Measurements from ENCODE around the gene HSF5. TPM values are rescaled to one million over a fixed set of nuclear protein-coding genes. Genes with fewer than 3 reads are reported as not detected.
A peak's percentile ranks its signal among the peaks of the same experiment; 100 is the strongest.

HSF5 gene
- total RNA-seq, 1 experiment from 2014 or later: not detected

DNA sequence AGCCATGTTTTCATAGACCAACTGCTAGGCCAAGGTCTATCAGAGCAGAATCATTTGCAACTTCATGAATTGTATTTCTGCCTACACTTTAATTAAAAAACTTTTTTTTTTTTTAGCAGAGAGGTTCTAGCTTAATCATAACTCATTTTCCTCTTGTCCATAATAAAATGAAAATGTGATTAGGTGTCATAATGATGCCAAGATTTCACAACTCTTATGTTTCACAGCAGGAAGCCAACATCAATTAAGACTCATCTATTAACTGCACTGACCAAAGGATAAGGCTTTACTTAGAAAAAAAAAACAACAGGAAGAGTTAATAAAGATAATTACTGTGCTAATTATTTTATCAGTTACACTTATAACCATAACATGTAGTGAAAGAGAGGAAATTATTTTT lies 52.0 kb downstream of the HSF5 start:
- Histone ChIP-seq H3K9ac (ENCODE audit: low read length) (no peak overlapping the region), H3K9me2 (ENCODE audit: insufficient read depth) (no peaks in the 10 kb centered on the region), H3K4me1 (ENCODE audit: control insufficient read depth in 1 of 2, insufficient read depth in 2 of 2, low read length in 2 of 2) (no peaks in the 10 kb centered on the region), H3K4me2 (ENCODE audit: low read length) (no peak overlapping the region), H3K9me3 (ENCODE audit: control insufficient read depth in 1 of 2, insufficient read depth in 1 of 2, low read depth in 1 of 2, low read length in 2 of 2) (no peaks in the 10 kb centered on the region), H3K27me3 (ENCODE audit: insufficient read depth, low read length) (no peaks in the 10 kb centered on the region), H3K27ac (ENCODE audit: low read depth, low read length) (no peak overlapping the region), H2AFZ (ENCODE audit: low read depth, low read length, poor library complexity, severe bottlenecking) (no peak overlapping the region), H3K79me2 (ENCODE audit: insufficient read depth, low read length) (no peaks in the 10 kb centered on the region), H3K4me3 (replicated peaks in 1 of 2; ENCODE audit: low read depth in 1 of 2, low read length in 2 of 2) (no peak overlapping the region), H4K20me1 (ENCODE audit: insufficient read depth) (no peaks in the 10 kb centered on the region), H3K36me3 (ENCODE audit: control insufficient read depth in 1 of 2, insufficient read depth in 2 of 2, low read length in 2 of 2) (no peaks in the 10 kb centered on the region)
- ATAC-seq (no peak), DNase-seq (ENCODE audit: low read depth, low spot score) (no peak)
- CTCF ChIA-PET: interaction anchor here (1.6 to 4.6 kb wide), 2 partner anchors 9 to 119 kb away, joined by 7 to 61 read pairs; no protein-coding TSS in a partner anchor
- POLR2A ChIA-PET: interaction anchor here (2.0 kb wide), 1 partner anchor 19 kb away, joined by 8 read pairs; the partner anchor contains the start of gene RNF43
- intact Hi-C loops (cut with micrococcal nuclease): no loop called here
- RAD21 ChIA-PET (ENCODE audit: low non-redundant PET in 1 of 2, low total read pairs in 2 of 2, uncharacterized antibody in 2 of 2, unreplicated experiment in 2 of 2): no interaction called here
- no TSS peak for BruUV-seq (replicated peaks)
- TF ChIP-seq CEBPB (IDR thresholded peaks at IDR 0.05; ENCODE audit: low read depth) (no peak), POLR2A (IDR thresholded peaks at IDR 0.05; ENCODE audit: borderline replicate concordance, extremely low read depth, insufficient read depth, insufficient read length) (no peak), YY1 (IDR thresholded peaks at IDR 0.05; ENCODE audit: extremely low read depth, insufficient replicate concordance, low read depth, low read length) (no peak), RAD21 (IDR thresholded peaks at IDR 0.05; ENCODE audit: low read depth) (no peak)

DNA sequence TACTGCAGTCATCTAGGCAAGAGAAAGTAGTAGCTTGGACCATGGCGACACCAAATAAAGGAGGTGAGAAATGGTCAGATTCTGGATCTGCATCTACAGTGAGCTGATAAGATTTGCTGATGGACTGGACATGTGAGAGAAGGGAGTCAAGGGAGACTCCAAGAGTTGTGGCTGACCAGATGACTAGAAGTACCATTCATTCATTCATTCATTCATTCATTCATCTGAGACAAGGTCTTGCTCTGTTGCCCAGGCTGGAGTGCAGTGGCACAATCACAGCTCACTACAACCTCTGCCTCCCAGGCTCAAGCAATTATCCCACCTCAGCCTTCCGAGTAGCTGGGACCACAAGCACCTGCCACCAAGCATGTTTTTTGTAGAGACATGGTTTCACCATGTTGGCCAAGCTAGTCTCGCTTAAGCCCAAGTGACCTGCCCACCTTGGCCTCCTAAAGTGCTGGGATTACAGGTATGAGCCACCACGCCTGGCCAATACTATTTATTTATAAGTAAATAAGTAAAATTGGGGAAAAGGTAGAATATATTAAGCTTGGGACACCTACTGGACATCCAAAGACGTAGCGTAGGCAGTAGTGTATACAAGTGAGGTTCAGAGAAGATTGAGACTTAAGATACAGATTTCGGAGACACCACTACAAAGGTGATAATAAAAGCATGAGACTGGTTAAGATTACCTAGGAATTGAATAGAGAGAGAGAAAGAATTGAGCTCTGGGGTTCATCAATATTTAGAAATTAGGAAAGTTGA lies 55.2 kb downstream of the HSF5 start:
- no peaks in the 10 kb centered on the region for H3K36me3 ChIP-seq (ENCODE audit: control insufficient read depth in 1 of 2, insufficient read depth in 2 of 2, low read length in 2 of 2)
- no peaks in the 10 kb centered on the region for H3K27me3 ChIP-seq (ENCODE audit: insufficient read depth, low read length)
- no peak for DNase-seq (ENCODE audit: low read depth, low spot score)
- ChIA-PET CTCF (interaction anchor here (0.8 to 4.6 kb wide), 8 partner anchors 10 to 129 kb away, joined by 3 to 61 read pairs (median 4); partner anchors contain the start of genes RNF43 and SUPT4H1), POLR2A (interaction anchor here (1.0 to 1.4 kb wide), 3 partner anchors 16 to 198 kb away, joined by 3 to 10 read pairs (median 3); partner anchors contain the start of gene RNF43), RAD21 (ENCODE audit: low non-redundant PET in 1 of 2, low total read pairs in 2 of 2, uncharacterized antibody in 2 of 2, unreplicated experiment in 2 of 2) (interaction anchor here (1.0 to 3.0 kb wide), 4 partner anchors 81 to 116 kb away, joined by 3 to 19 read pairs (median 6); partner anchors contain the start of gene SUPT4H1 (in 1 of the 2))
- peak overlapping the region; percentile 67 for H2AFZ ChIP-seq (ENCODE audit: low read depth, low read length, poor library complexity, severe bottlenecking)
- H3K4me1 ChIP-seq (ENCODE audit: control insufficient read depth in 1 of 2, insufficient read depth in 2 of 2, low read length in 2 of 2): peaks cover 11 to 13% of the 10 kb centered on the region in 2 experiments
- no TSS peak for BruUV-seq (replicated peaks)
- no peak overlapping the region for H3K4me2 ChIP-seq (ENCODE audit: low read length)
- no peak overlapping the region for H3K4me3 ChIP-seq (replicated peaks in 1 of 2; ENCODE audit: low read depth in 1 of 2, low read length in 2 of 2)
- H4K20me1 ChIP-seq (ENCODE audit: insufficient read depth): no peaks in the 10 kb centered on the region
- TF ChIP-seq FOSL1 (IDR thresholded peaks at IDR 0.05; ENCODE audit: low read depth): no peak
- TF ChIP-seq, protein P1, sequence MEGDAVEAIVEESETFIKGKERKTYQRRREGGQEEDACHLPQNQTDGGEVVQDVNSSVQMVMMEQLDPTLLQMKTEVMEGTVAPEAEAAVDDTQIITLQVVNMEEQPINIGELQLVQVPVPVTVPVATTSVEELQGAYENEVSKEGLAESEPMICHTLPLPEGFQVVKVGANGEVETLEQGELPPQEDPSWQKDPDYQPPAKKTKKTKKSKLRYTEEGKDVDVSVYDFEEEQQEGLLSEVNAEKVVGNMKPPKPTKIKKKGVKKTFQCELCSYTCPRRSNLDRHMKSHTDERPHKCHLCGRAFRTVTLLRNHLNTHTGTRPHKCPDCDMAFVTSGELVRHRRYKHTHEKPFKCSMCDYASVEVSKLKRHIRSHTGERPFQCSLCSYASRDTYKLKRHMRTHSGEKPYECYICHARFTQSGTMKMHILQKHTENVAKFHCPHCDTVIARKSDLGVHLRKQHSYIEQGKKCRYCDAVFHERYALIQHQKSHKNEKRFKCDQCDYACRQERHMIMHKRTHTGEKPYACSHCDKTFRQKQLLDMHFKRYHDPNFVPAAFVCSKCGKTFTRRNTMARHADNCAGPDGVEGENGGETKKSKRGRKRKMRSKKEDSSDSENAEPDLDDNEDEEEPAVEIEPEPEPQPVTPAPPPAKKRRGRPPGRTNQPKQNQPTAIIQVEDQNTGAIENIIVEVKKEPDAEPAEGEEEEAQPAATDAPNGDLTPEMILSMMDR (IDR thresholded peaks at IDR 0.05 in 2 of 3, conservative IDR thresholded peaks at IDR 0.05 in 1 of 3; ENCODE audit: borderline replicate concordance in 1 of 3, insufficient read depth in 1 of 3, low read depth in 2 of 3, low read length in 2 of 3): peak; percentile 48 to 67 (median 61)
- TF ChIP-seq RAD21 (IDR thresholded peaks at IDR 0.05; ENCODE audit: low read depth): peak; percentile 75
- H3K27ac ChIP-seq (ENCODE audit: low read depth, low read length): no peak overlapping the region
- no peaks in the 10 kb centered on the region for H3K79me2 ChIP-seq (ENCODE audit: insufficient read depth, low read length)
- H3K9me2 ChIP-seq (ENCODE audit: insufficient read depth): no peaks in the 10 kb centered on the region
- H3K9me3 ChIP-seq (ENCODE audit: control insufficient read depth in 1 of 2, insufficient read depth in 1 of 2, low read depth in 1 of 2, low read length in 2 of 2): no peaks in the 10 kb centered on the region
- intact Hi-C loops (cut with micrococcal nuclease): loop anchor here (1.0 kb wide), 1 partner anchor 116 kb away; no protein-coding TSS in a partner anchor
- no peak overlapping the region for H3K9ac ChIP-seq (ENCODE audit: low read length)
- ATAC-seq: peak; percentile 73
